Measurements from ENCODE around the gene ZNF793. TPM values are rescaled to one million over a fixed set of nuclear protein-coding genes. Genes with fewer than 3 reads are reported as not detected.

Gene ZNF793
- total and polyA plus RNA-seq, 5 donors from 2014 or later: 0.07 to 4.5 (median 2.2) TPM

DNA sequence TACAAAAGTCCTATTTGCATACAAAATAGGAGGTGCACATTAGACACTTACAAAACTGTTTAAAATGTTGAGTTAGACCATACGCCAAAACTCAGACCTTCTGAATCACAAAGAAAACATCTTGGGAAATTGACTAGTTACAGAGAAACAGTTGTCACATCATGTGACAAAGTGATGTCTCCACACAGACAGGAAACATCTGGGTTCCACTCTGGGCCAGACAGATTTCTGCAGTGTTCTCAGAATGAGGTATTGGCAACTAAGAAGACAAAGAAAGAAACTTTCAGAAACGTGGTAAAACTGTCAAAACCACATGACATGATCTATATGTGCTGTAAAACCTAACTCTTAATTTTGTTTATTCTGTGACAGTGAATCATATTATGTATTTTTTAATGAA lies 6.7 kb downstream of the ZNF793 start:
- H3K4me1 ChIP-seq (ENCODE audit: control insufficient read depth, insufficient read depth, low read length, poor library complexity, severe bottlenecking): no peaks in the 10 kb centered on the region
- DNase-seq (no peak), ATAC-seq (ENCODE audit: low read depth in 2 of 2) (no peak)
- H3K4me1 Mint-ChIP-seq: no peaks in the 10 kb centered on the region
- H3K36me3 ChIP-seq (ENCODE audit: control insufficient read depth, insufficient read depth, low read length): peaks cover 34% of the 10 kb centered on the region
- H3K36me3 Mint-ChIP-seq: peaks cover 53% of the 10 kb centered on the region
- H3K4me3 ChIP-seq (ENCODE audit: low read depth, low read length): no peak overlapping the region
- no peak overlapping the region for H3K4me3 Mint-ChIP-seq
- H3K9me3 Mint-ChIP-seq: peaks cover 5 to 46% (median 21%) of the 10 kb centered on the region in 7 donors
- H3K27me3 ChIP-seq (ENCODE audit: control insufficient read depth, insufficient read depth, low read length): no peaks in the 10 kb centered on the region
- H3K27ac Mint-ChIP-seq: no peak overlapping the region
- peaks cover 37 to 64% of the 10 kb centered on the region in 2 experiments for H3K9me3 ChIP-seq (ENCODE audit: control insufficient read depth in 2 of 2, low read length in 2 of 2)
- no peak overlapping the region for H3K27ac ChIP-seq (ENCODE audit: insufficient read depth, low read length, poor library complexity, severe bottlenecking)
- H3K27me3 Mint-ChIP-seq: no peaks in the 10 kb centered on the region

- H3K27me3 ChIP-seq (ENCODE audit: control insufficient read depth, insufficient read depth, low read length): no peaks in the 10 kb centered on the region
- Mint-ChIP-seq H3K27me3 (no peaks in the 10 kb centered on the region), H3K4me3 (no peak overlapping the region), H3K9me3 (peaks cover 0 to 61% (median 22%) of the 10 kb centered on the region in 7 donors), H3K36me3 (peaks cover 55% of the 10 kb centered on the region), H3K4me1 (no peaks in the 10 kb centered on the region), H3K27ac (no peak overlapping the region)
- no peak overlapping the region for H3K4me3 ChIP-seq (ENCODE audit: low read depth, low read length)
- peaks cover 37 to 74% of the 10 kb centered on the region in 2 experiments for H3K9me3 ChIP-seq (ENCODE audit: control insufficient read depth in 2 of 2, low read length in 2 of 2)
- no peak overlapping the region for H3K27ac ChIP-seq (ENCODE audit: insufficient read depth, low read length, poor library complexity, severe bottlenecking)
- no peaks in the 10 kb centered on the region for H3K4me1 ChIP-seq (ENCODE audit: control insufficient read depth, insufficient read depth, low read length, poor library complexity, severe bottlenecking)
- ATAC-seq (ENCODE audit: low read depth in 2 of 2): no peak
- no peak for DNase-seq
- peaks cover 30% of the 10 kb centered on the region for H3K36me3 ChIP-seq (ENCODE audit: control insufficient read depth, insufficient read depth, low read length)
These were observed 13.2 kb downstream of the ZNF793 start for GRCh38 chr19:37519890-37520289.

- Mint-ChIP-seq H3K4me1 (peaks cover 0 to 7% (median 0%) of the 10 kb centered on the region in 4 donors), H3K4me3 (no peak overlapping the region), H3K9me3 (peaks cover 0 to 72% (median 24%) of the 10 kb centered on the region in 7 donors), H3K27ac (no peak overlapping the region), H3K36me3 (peaks cover 45% of the 10 kb centered on the region), H3K27me3 (no peaks in the 10 kb centered on the region)
- no peak overlapping the region for H3K4me3 ChIP-seq (ENCODE audit: low read depth, low read length)
- ATAC-seq (ENCODE audit: low read depth in 2 of 2) (no peak), DNase-seq (no peak)
- no peak overlapping the region for H3K27ac ChIP-seq (ENCODE audit: insufficient read depth, low read length, poor library complexity, severe bottlenecking)
- H3K4me1 ChIP-seq (ENCODE audit: control insufficient read depth, insufficient read depth, low read length, poor library complexity, severe bottlenecking): no peaks in the 10 kb centered on the region
- peaks cover 40% of the 10 kb centered on the region for H3K36me3 ChIP-seq (ENCODE audit: control insufficient read depth, insufficient read depth, low read length)
- peaks cover 72 to 97% of the 10 kb centered on the region in 2 experiments for H3K9me3 ChIP-seq (ENCODE audit: control insufficient read depth in 2 of 2, low read length in 2 of 2)
- no peaks in the 10 kb centered on the region for H3K27me3 ChIP-seq (ENCODE audit: control insufficient read depth, insufficient read depth, low read length)
These were observed 30.7 kb downstream of the ZNF793 start for GRCh38 chr19:37537391-37537947.

- no peaks in the 10 kb centered on the region for H3K36me3 ChIP-seq (ENCODE audit: control insufficient read depth, insufficient read depth, low read length)
- Mint-ChIP-seq H3K36me3 (peaks cover 8% of the 10 kb centered on the region), H3K27me3 (no peaks in the 10 kb centered on the region), H3K4me1 (peaks cover 0 to 8% (median 0%) of the 10 kb centered on the region in 4 donors), H3K27ac (peak overlapping the region; percentile 52 to 93 (median 76)), H3K4me3 (peak overlapping the region; percentile 90 to 96 (median 95)), H3K9me3 (peaks cover 0 to 76% (median 37%) of the 10 kb centered on the region in 7 donors)
- DNase-seq: peak; percentile 15 to 75 (median 54)
- no peaks in the 10 kb centered on the region for H3K27me3 ChIP-seq (ENCODE audit: control insufficient read depth, insufficient read depth, low read length)
- no peaks in the 10 kb centered on the region for H3K4me1 ChIP-seq (ENCODE audit: control insufficient read depth, insufficient read depth, low read length, poor library complexity, severe bottlenecking)
- ATAC-seq (ENCODE audit: low read depth in 2 of 2): peak; percentile 37 to 50
- H3K27ac ChIP-seq (ENCODE audit: insufficient read depth, low read length, poor library complexity, severe bottlenecking): peak overlapping the region; percentile 41
- H3K9me3 ChIP-seq (ENCODE audit: control insufficient read depth in 2 of 2, low read length in 2 of 2): peaks cover 44 to 89% of the 10 kb centered on the region in 2 experiments
- peak overlapping the region; percentile 59 for H3K4me3 ChIP-seq (ENCODE audit: low read depth, low read length)
These were observed 44.6 kb downstream of the ZNF793 start for GRCh38 chr19:37551129-37551993.

GRCh38 chr19:37563518-37563917 lies 56.8 kb downstream of the ZNF793 start:
- Mint-ChIP-seq H3K4me3 (no peak overlapping the region), H3K36me3 (peaks cover 46% of the 10 kb centered on the region), H3K9me3 (peaks cover 0 to 84% (median 38%) of the 10 kb centered on the region in 7 donors), H3K4me1 (no peaks in the 10 kb centered on the region), H3K27ac (no peak overlapping the region), H3K27me3 (peaks cover 5% of the 10 kb centered on the region)
- H3K4me3 ChIP-seq (ENCODE audit: low read depth, low read length): no peak overlapping the region
- DNase-seq (no peak), ATAC-seq (ENCODE audit: low read depth in 2 of 2) (no peak)
- no peak overlapping the region for H3K27ac ChIP-seq (ENCODE audit: insufficient read depth, low read length, poor library complexity, severe bottlenecking)
- H3K9me3 ChIP-seq (ENCODE audit: control insufficient read depth in 2 of 2, low read length in 2 of 2): peaks cover 14 to 92% of the 10 kb centered on the region in 2 experiments
- H3K36me3 ChIP-seq (ENCODE audit: control insufficient read depth, insufficient read depth, low read length): peaks cover 20% of the 10 kb centered on the region
- H3K27me3 ChIP-seq (ENCODE audit: control insufficient read depth, insufficient read depth, low read length): no peaks in the 10 kb centered on the region
- H3K4me1 ChIP-seq (ENCODE audit: control insufficient read depth, insufficient read depth, low read length, poor library complexity, severe bottlenecking): no peaks in the 10 kb centered on the region

DNA sequence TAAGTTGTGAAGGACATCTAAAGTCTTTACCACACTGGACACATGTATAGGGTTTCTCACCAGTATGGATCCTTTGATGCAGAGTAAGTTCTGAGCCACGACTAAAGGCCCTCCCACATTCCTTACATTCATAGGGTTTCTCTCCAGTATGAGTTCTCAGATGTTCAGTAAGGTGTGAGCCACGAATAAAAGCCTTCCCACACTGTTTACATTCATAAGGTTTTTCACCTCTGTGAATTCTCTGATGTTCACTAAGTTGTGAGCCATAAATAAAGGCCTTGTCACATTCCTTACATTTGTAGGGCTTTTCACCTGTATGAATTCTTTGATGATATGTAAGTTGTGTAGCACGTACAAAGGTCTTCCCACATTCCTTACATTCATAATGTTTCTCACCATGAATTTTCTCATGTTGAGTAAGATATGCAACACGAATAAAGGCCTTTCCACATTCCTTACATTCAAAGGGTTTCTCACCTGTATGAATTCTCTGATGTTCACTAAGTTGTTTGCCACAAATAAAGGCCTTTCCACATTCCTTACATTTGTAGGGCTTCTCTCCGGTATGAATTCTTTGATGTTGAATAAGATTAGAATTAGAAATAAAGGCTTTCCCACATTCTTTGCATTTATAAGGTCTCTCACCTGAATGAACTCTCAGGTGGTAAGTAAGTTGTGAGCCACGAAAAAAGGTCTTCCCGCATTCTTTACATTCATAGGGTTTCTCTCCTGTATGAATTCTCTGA lies 58.1 kb downstream of the ZNF793 start:
- no peak overlapping the region for H3K4me3 Mint-ChIP-seq
- H3K4me3 ChIP-seq (ENCODE audit: low read depth, low read length): peak overlapping the region; percentile 21
- peaks cover 2 to 87% of the 10 kb centered on the region in 2 experiments for H3K9me3 ChIP-seq (ENCODE audit: control insufficient read depth in 2 of 2, low read length in 2 of 2)
- no peaks in the 10 kb centered on the region for H3K27me3 ChIP-seq (ENCODE audit: control insufficient read depth, insufficient read depth, low read length)
- H3K9me3 Mint-ChIP-seq: peaks cover 0 to 84% (median 39%) of the 10 kb centered on the region in 7 donors
- peaks cover 53% of the 10 kb centered on the region for H3K36me3 Mint-ChIP-seq
- DNase-seq: no peak
- peaks cover 1% of the 10 kb centered on the region for H3K27me3 Mint-ChIP-seq
- no peak overlapping the region for H3K27ac ChIP-seq (ENCODE audit: insufficient read depth, low read length, poor library complexity, severe bottlenecking)
- no peaks in the 10 kb centered on the region for H3K4me1 Mint-ChIP-seq
- ATAC-seq (ENCODE audit: low read depth in 2 of 2): no peak
- peaks cover 29% of the 10 kb centered on the region for H3K36me3 ChIP-seq (ENCODE audit: control insufficient read depth, insufficient read depth, low read length)
- no peak overlapping the region for H3K27ac Mint-ChIP-seq
- no peaks in the 10 kb centered on the region for H3K4me1 ChIP-seq (ENCODE audit: control insufficient read depth, insufficient read depth, low read length, poor library complexity, severe bottlenecking)

GRCh38 chr19:37565370-37565669 lies 58.6 kb downstream of the ZNF793 start:
- no peak for ATAC-seq (ENCODE audit: low read depth in 2 of 2)

More at GRCh38 chr19:37565370-37565669, 58.6 kb downstream of the ZNF793 start:
- Mint-ChIP-seq H3K27ac (no peak overlapping the region), H3K9me3 (peaks cover 0 to 87% (median 41%) of the 10 kb centered on the region in 7 donors), H3K36me3 (peaks cover 57% of the 10 kb centered on the region), H3K4me1 (peaks cover 0 to 3% (median 0%) of the 10 kb centered on the region in 4 donors), H3K4me3 (no peak overlapping the region), H3K27me3 (no peaks in the 10 kb centered on the region)
- peaks cover 30% of the 10 kb centered on the region for H3K36me3 ChIP-seq (ENCODE audit: control insufficient read depth, insufficient read depth, low read length)
- no peaks in the 10 kb centered on the region for H3K27me3 ChIP-seq (ENCODE audit: control insufficient read depth, insufficient read depth, low read length)
- H3K27ac ChIP-seq (ENCODE audit: insufficient read depth, low read length, poor library complexity, severe bottlenecking): no peak overlapping the region
- peaks cover 0 to 93% of the 10 kb centered on the region in 2 experiments for H3K9me3 ChIP-seq (ENCODE audit: control insufficient read depth in 2 of 2, low read length in 2 of 2)
- no peaks in the 10 kb centered on the region for H3K4me1 ChIP-seq (ENCODE audit: control insufficient read depth, insufficient read depth, low read length, poor library complexity, severe bottlenecking)
- DNase-seq: no peak
- peak overlapping the region; percentile 21 for H3K4me3 ChIP-seq (ENCODE audit: low read depth, low read length)

All from CD4-positive, CD25-positive, alpha-beta regulatory T cell (primary cell).